Measurements from ENCODE around the gene BMPER.

DNA sequence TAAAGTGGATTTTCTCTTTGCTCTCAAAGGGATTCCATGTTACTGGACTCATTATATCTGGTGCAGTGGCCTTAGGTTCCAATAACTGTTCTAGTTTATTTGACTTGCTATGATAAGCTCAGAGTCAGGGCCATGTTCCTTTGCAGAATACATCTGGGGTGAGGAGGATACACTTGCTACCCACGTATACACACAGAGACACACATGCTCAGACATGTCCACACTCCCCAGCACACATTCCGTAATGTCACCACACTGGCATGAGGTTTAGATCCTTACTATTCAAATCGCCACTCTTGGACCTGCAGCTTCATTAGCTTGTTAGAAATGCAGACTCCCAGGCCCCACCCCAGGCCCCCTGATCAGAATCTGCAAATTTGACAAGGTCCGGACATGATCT, 195.3 kb downstream of the BMPER start:
- TF ChIP-seq, protein P1, sequence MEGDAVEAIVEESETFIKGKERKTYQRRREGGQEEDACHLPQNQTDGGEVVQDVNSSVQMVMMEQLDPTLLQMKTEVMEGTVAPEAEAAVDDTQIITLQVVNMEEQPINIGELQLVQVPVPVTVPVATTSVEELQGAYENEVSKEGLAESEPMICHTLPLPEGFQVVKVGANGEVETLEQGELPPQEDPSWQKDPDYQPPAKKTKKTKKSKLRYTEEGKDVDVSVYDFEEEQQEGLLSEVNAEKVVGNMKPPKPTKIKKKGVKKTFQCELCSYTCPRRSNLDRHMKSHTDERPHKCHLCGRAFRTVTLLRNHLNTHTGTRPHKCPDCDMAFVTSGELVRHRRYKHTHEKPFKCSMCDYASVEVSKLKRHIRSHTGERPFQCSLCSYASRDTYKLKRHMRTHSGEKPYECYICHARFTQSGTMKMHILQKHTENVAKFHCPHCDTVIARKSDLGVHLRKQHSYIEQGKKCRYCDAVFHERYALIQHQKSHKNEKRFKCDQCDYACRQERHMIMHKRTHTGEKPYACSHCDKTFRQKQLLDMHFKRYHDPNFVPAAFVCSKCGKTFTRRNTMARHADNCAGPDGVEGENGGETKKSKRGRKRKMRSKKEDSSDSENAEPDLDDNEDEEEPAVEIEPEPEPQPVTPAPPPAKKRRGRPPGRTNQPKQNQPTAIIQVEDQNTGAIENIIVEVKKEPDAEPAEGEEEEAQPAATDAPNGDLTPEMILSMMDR (IDR thresholded peaks at IDR 0.05), result no peak
- no peak for TF ChIP-seq POLR2A (IDR thresholded peaks at IDR 0.05)

Measured in lower leg skin (tissue), 3 donors.